Globus pallidus (tissue), 1 donor: ENCODE data around the gene TMSB10.

Experiments used
- DNase-seq: peaks from one replicate; pipeline ENCODE4 v3.0.0-alpha.2; 2015; ENCODE audit warnings: low spot score

TMSB10 gene

GRCh38 chr2:84880645-84881521 lies 24.6 kb upstream of the TMSB10 start, which contains the start of gene TRABD2A:
TSS of gene TRABD2A (minus strand) at chr2:84881084. CDS start at chr2:84881039, 45 bp downstream.
- DNase-seq = no peak

- DNase-seq = peak; percentile 73
Measured at GRCh38 chr2:84881581-84882413, 23.7 kb upstream of the TMSB10 start.

- no peak for DNase-seq
Measured at GRCh38 chr2:84882414-84882738, 23.1 kb upstream of the TMSB10 start.

- DNase-seq = no peak
Measured at GRCh38 chr2:84882775-84883550, 22.5 kb upstream of the TMSB10 start.

GRCh38 chr2:84884449-84884848 lies 21.0 kb upstream of the TMSB10 start:
- DNase-seq = no peak

- DNase-seq = no peak
Measured at GRCh38 chr2:84885111-84885510, 20.3 kb upstream of the TMSB10 start.

- DNase-seq = no peak
Measured at GRCh38 chr2:84886791-84887190, 18.7 kb upstream of the TMSB10 start.

GRCh38 chr2:84888401-84889276 lies 16.8 kb upstream of the TMSB10 start:
- DNase-seq = peak; percentile 54

GRCh38 chr2:84889332-84889731 lies 16.1 kb upstream of the TMSB10 start:
- no peak for DNase-seq

GRCh38 chr2:84891355-84892010 lies 14.0 kb upstream of the TMSB10 start:
- DNase-seq = no peak

- DNase-seq = no peak
Measured at GRCh38 chr2:84894131-84894586, 11.3 kb upstream of the TMSB10 start.

GRCh38 chr2:84894758-84895520 lies 10.5 kb upstream of the TMSB10 start:
- no peak for DNase-seq

- no peak for DNase-seq
Measured at GRCh38 chr2:84896567-84896966, 8.9 kb upstream of the TMSB10 start.

GRCh38 chr2:84897773-84898172 lies 7.7 kb upstream of the TMSB10 start:
- DNase-seq = no peak

GRCh38 chr2:84899304-84900204 lies 5.9 kb upstream of the TMSB10 start:
- DNase-seq = no peak

GRCh38 chr2:84900971-84901370 lies 4.5 kb upstream of the TMSB10 start:
- no peak for DNase-seq

GRCh38 chr2:84901593-84902120 lies 3.8 kb upstream of the TMSB10 start:
- no peak for DNase-seq

- DNase-seq = no peak
Measured at GRCh38 chr2:84902526-84902925, 2.9 kb upstream of the TMSB10 start.

- no peak for DNase-seq
Measured at GRCh38 chr2:84904151-84904550, 1.3 kb upstream of the TMSB10 start.
